ENCODE results near the gene PGAM2.
A peak's percentile ranks its signal among the peaks of the same experiment; 100 is the strongest.

The PGAM2 gene

GRCh38 chr7:44108768-44109750, 43.7 kb upstream of the PGAM2 start:
- Histone ChIP-seq H3K4me3 (ENCODE audit: low read depth, low read length) (no peak overlapping the region), H3K27ac (ENCODE audit: extremely low read depth, low read depth, low read length) (no peak overlapping the region), H3K9me3 (ENCODE audit: control insufficient read depth, insufficient read depth, low read depth, low read length) (no peaks in the 10 kb centered on the region), H3K4me1 (ENCODE audit: control insufficient read depth, insufficient read depth, low read length) (no peaks in the 10 kb centered on the region), H3K36me3 (ENCODE audit: control insufficient read depth in 2 of 2, insufficient read depth in 1 of 2, low read length in 2 of 2) (peaks cover 0 to under 1% of the 10 kb centered on the region in 2 experiments; a peak in 1 of 3 replicates)
- CTCF ChIA-PET: interaction anchor here (1.1 to 1.8 kb wide), 2 partner anchors 10 to 89 kb away, joined by 6 read pairs; no protein-coding TSS in a partner anchor
- TF ChIP-seq ZNF561 (tag by site-specific recombination; IDR thresholded peaks at IDR 0.05; ENCODE audit: borderline replicate concordance) (no peak), CTCF (tag by site-specific recombination; IDR thresholded peaks at IDR 0.05) (0 out of 2 replicates have a peak, but pooled peaks have one; percentile 11)
- POLR2A ChIA-PET: no interaction called here

GRCh38 chr7:44107961-44108767, 42.8 kb upstream of the PGAM2 start:
- H3K4me3 ChIP-seq (ENCODE audit: low read depth, low read length): no peak overlapping the region
- no peaks in the 10 kb centered on the region for H3K9me3 ChIP-seq (ENCODE audit: control insufficient read depth, insufficient read depth, low read depth, low read length)
- peak; percentile 44 for TF ChIP-seq ZIC2 (tag by site-specific recombination; IDR thresholded peaks at IDR 0.05)
- no peak for TF ChIP-seq SCRT2 (tag by site-specific recombination; IDR thresholded peaks at IDR 0.05)
- H3K4me1 ChIP-seq (ENCODE audit: control insufficient read depth, insufficient read depth, low read length): no peaks in the 10 kb centered on the region
- no peaks in the 10 kb centered on the region for H3K36me3 ChIP-seq (ENCODE audit: control insufficient read depth in 2 of 2, insufficient read depth in 1 of 2, low read length in 2 of 2)
- H3K27ac ChIP-seq (ENCODE audit: extremely low read depth, low read depth, low read length): no peak overlapping the region
- ChIA-PET CTCF (interaction anchor here (1.8 kb wide), 1 partner anchor 90 kb away, joined by 6 read pairs; no protein-coding TSS in a partner anchor), POLR2A (no interaction called here)

GRCh38 chr7:44107116-44107960, 42.0 kb upstream of the PGAM2 start:
- TF ChIP-seq ZNF214 (tag by site-specific recombination; IDR thresholded peaks at IDR 0.05; ENCODE audit: borderline replicate concordance): no peak
- no peak for TF ChIP-seq REST (tag by site-specific recombination; IDR thresholded peaks at IDR 0.05)
- peak; percentile 68 for TF ChIP-seq GLIS1 (tag by site-specific recombination; IDR thresholded peaks at IDR 0.05)
- TF ChIP-seq KLF1 (tag by site-specific recombination; IDR thresholded peaks at IDR 0.05): no peak
- peak; percentile 92 for TF ChIP-seq ZIC2 (tag by site-specific recombination; IDR thresholded peaks at IDR 0.05)
- POLR2A ChIA-PET: no interaction called here
- H3K27ac ChIP-seq (ENCODE audit: extremely low read depth, low read depth, low read length): no peak overlapping the region
- H3K36me3 ChIP-seq (ENCODE audit: control insufficient read depth in 2 of 2, insufficient read depth in 1 of 2, low read length in 2 of 2): no peaks in the 10 kb centered on the region
- no peak overlapping the region for H3K4me3 ChIP-seq (ENCODE audit: low read depth, low read length)
- CTCF ChIA-PET: no interaction called here
- H3K9me3 ChIP-seq (ENCODE audit: control insufficient read depth, insufficient read depth, low read depth, low read length): no peaks in the 10 kb centered on the region
- H3K4me1 ChIP-seq (ENCODE audit: control insufficient read depth, insufficient read depth, low read length): no peaks in the 10 kb centered on the region
